ENCODE measurements around the gene PCDHGB6.

DNA sequence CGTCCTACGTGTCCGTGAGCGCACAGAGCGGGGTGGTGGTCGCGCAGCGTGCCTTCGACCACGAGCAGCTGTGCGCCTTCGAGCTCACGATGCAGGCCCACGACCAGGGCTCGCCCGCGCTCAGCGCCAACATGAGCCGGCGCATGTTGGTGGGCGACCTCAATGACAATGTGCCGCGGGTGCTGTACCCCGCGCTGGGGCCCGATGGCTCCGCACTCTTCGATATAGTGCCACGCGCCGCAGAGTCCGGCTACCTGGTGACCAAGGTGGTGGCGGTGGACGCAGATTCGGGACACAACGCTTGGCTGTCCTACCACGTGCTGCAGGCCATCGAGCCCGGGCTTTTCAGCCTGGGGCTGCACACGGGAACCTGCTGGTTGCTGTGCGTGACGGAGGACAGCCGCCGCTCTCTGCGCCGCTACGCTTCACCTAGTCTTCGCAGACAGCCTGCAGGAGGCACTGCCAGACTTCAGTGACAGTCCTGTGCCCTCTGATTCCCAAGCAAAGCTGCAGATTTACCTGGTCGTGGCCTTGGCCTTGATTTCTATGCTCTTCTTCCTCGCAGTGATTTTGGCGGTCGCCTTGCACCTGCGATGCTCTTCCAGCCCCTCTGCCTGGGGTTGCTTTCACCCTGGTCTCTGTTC lies 20.1 kb downstream of the PCDHGB6 start:
- no peak for TF ChIP-seq NR1H2 (CRISPR knock-in tag; IDR thresholded peaks at IDR 0.05)
- no peak for TF ChIP-seq CTCF (IDR thresholded peaks at IDR 0.05)
- TF ChIP-seq SMAD3 (CRISPR knock-in tag; IDR thresholded peaks at IDR 0.05; ENCODE audit: borderline replicate concordance), result no peak
- TF ChIP-seq USF1 (CRISPR knock-in tag; IDR thresholded peaks at IDR 0.05), result no peak
- TF ChIP-seq NR2C2 (CRISPR knock-in tag; IDR thresholded peaks at IDR 0.05), result no peak
- no peak for TF ChIP-seq FOXK1 (CRISPR knock-in tag; IDR thresholded peaks at IDR 0.05)
- TF ChIP-seq, protein P1, sequence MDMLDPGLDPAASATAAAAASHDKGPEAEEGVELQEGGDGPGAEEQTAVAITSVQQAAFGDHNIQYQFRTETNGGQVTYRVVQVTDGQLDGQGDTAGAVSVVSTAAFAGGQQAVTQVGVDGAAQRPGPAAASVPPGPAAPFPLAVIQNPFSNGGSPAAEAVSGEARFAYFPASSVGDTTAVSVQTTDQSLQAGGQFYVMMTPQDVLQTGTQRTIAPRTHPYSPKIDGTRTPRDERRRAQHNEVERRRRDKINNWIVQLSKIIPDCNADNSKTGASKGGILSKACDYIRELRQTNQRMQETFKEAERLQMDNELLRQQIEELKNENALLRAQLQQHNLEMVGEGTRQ (CRISPR knock-in tag; IDR thresholded peaks at IDR 0.05), result no peak
- TF ChIP-seq RORB (CRISPR knock-in tag; IDR thresholded peaks at IDR 0.05), result no peak
- no peak for TF ChIP-seq SP1 (CRISPR knock-in tag; conservative IDR thresholded peaks at IDR 0.05)
- TF ChIP-seq TEAD1 (CRISPR knock-in tag; IDR thresholded peaks at IDR 0.05), result no peak
- no peak for TF ChIP-seq IRF2 (CRISPR knock-in tag; IDR thresholded peaks at IDR 0.05; ENCODE audit: borderline replicate concordance, low read depth)
- no peak for TF ChIP-seq ZNF121 (CRISPR knock-in tag; IDR thresholded peaks at IDR 0.05)

All from WTC11 (cell line).